Osteocyte (in vitro differentiated cells): ENCODE measurements around the gene TCF3. TPM values are rescaled to one million over a fixed set of nuclear protein-coding genes. Genes with fewer than 3 reads are reported as not detected.

Experiments used
- DNase-seq: peaks from one replicate; pipeline ENCODE4 v3.0.0; 2021; ENCODE audit warnings: mixed read lengths; ENCODE audit not compliant: unreplicated experiment; ENCODE audit errors: extremely low spot score
- H3K27ac Mint-ChIP-seq: one replicate; pipeline ENCODE4 v1.8.0; 2021; ENCODE audit warnings: mild to moderate bottlenecking, mixed read lengths; ENCODE audit not compliant: unreplicated experiment
- H3K27me3 Mint-ChIP-seq: one replicate; pipeline ENCODE4 v1.8.0; 2021; ENCODE audit warnings: mixed read lengths; ENCODE audit not compliant: unreplicated experiment
- H3K36me3 Mint-ChIP-seq: one replicate; pipeline ENCODE4 v1.8.0; 2021; ENCODE audit warnings: mixed read lengths; ENCODE audit not compliant: unreplicated experiment
- H3K4me1 Mint-ChIP-seq: one replicate; pipeline ENCODE4 v1.8.0; 2021; ENCODE audit warnings: mixed read lengths; ENCODE audit not compliant: unreplicated experiment
- H3K4me3 Mint-ChIP-seq: one replicate; pipeline ENCODE4 v1.8.0; 2021; ENCODE audit warnings: mild to moderate bottlenecking, moderate library complexity, mixed read lengths; ENCODE audit not compliant: unreplicated experiment
- H3K9me3 Mint-ChIP-seq: one replicate; pipeline ENCODE4 v1.8.0; 2021; ENCODE audit warnings: mixed read lengths; ENCODE audit not compliant: unreplicated experiment
- CTCF ChIP-seq: fragments of 200-600 bp; sonication (generic); IDR thresholded peaks from 2 replicates; pipeline ENCODE4 v1.5.0; 2021; ENCODE audit warnings: antibody characterized with exemption, mild to moderate bottlenecking, moderate library complexity
- total RNA-seq: library from RNA; stranded (reverse); gene quantifications from 2 replicates; pipeline ENCODE4 v1.2.1, GENCODE V29; 2021

The TCF3 gene
- total RNA-seq, 1 donor from 2014 or later, result 180 TPM

DNA sequence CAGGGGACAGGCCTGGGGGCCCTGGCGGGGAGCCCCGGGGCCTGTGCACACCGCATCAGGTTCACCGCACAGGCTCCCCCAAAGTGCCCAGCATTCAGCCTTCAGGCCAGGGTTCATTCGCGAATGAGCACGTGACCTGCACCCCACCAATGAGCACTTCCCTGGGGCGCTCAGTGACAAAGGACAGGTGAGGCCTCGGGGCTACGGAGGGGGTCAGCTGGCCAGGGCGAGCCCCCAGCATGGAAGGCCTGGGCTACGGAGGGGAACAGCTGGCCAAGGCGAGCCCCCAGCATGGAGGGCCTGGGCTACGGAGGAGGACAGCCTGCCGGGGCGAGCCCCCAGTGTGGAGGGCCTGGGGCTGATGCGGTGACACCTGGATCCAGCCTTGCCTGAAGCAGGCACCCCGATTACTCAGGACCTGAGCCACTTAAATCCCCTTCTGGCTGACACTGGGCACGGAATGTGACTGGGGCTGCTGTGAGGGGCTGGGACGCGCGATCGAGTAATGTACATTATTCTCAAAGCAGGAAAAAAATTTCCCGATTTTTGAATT is 23.1 kb downstream of the TCF3 start:
- Mint-ChIP-seq H3K27me3 (no peaks in the 10 kb centered on the region), H3K9me3 (no peaks in the 10 kb centered on the region), H3K4me3 (no peak overlapping the region), H3K27ac (no peak overlapping the region), H3K36me3 (peaks cover 16% of the 10 kb centered on the region), H3K4me1 (no peaks in the 10 kb centered on the region)
- TF ChIP-seq CTCF, result no peak
- no peak for DNase-seq

GRCh38 chr19:1627194-1627593 is 25.2 kb downstream of the TCF3 start:
- Mint-ChIP-seq H3K27ac (no peak overlapping the region), H3K4me3 (no peak overlapping the region), H3K4me1 (no peaks in the 10 kb centered on the region), H3K27me3 (no peaks in the 10 kb centered on the region), H3K9me3 (no peaks in the 10 kb centered on the region), H3K36me3 (peaks cover 18% of the 10 kb centered on the region)
- DNase-seq, result no peak
- no peak for TF ChIP-seq CTCF

- TF ChIP-seq CTCF, result no peak
- H3K36me3 Mint-ChIP-seq, result peaks cover 18% of the 10 kb centered on the region
- no peak overlapping the region for H3K4me3 Mint-ChIP-seq
- no peaks in the 10 kb centered on the region for H3K4me1 Mint-ChIP-seq
- no peak for DNase-seq
- no peaks in the 10 kb centered on the region for H3K9me3 Mint-ChIP-seq
- no peaks in the 10 kb centered on the region for H3K27me3 Mint-ChIP-seq
- no peak overlapping the region for H3K27ac Mint-ChIP-seq
Observed at GRCh38 chr19:1626417-1627010, 25.9 kb downstream of the TCF3 start.

GRCh38 chr19:1624458-1624857 is 28.0 kb downstream of the TCF3 start:
- TF ChIP-seq CTCF, result peak; percentile 66
- Mint-ChIP-seq H3K27ac (no peak overlapping the region), H3K4me1 (no peaks in the 10 kb centered on the region)

GRCh38 chr19:1622541-1622940 is 29.9 kb downstream of the TCF3 start:
- Mint-ChIP-seq H3K36me3 (peaks cover 22% of the 10 kb centered on the region), H3K27ac (no peak overlapping the region), H3K9me3 (no peaks in the 10 kb centered on the region), H3K4me3 (no peak overlapping the region), H3K27me3 (no peaks in the 10 kb centered on the region), H3K4me1 (no peaks in the 10 kb centered on the region)
- no peak for DNase-seq
- no peak for TF ChIP-seq CTCF

More at GRCh38 chr19:1624458-1624857, 28.0 kb downstream of the TCF3 start:
- Mint-ChIP-seq H3K27me3 (no peaks in the 10 kb centered on the region), H3K36me3 (peaks cover 17% of the 10 kb centered on the region), H3K9me3 (no peaks in the 10 kb centered on the region), H3K4me3 (no peak overlapping the region)
- DNase-seq, result no peak
